ENCODE data around the gene C16orf82. TPM values are rescaled to one million over a fixed set of nuclear protein-coding genes. Genes with fewer than 3 reads are reported as not detected.

C16orf82 gene
- total RNA-seq, 1 experiment from 2014 or later: not detected

GRCh38 chr16:27033281-27033979 lies 33.3 kb upstream of the C16orf82 start:
- no peak overlapping the region for H3K27ac Mint-ChIP-seq
- no peak for ATAC-seq
- TF ChIP-seq NFATC4 (CRISPR knock-in tag; IDR thresholded peaks at IDR 0.05) (no peak), RELA (CRISPR knock-in tag; IDR thresholded peaks at IDR 0.05; ENCODE audit: borderline replicate concordance) (no peak), ZNF219 (CRISPR knock-in tag; IDR thresholded peaks at IDR 0.05; ENCODE audit: borderline replicate concordance) (no peak)
- H3K9me3 Mint-ChIP-seq: peaks cover 15% of the 10 kb centered on the region
- ChIA-PET POLR2A (no interaction called here), CTCF (interaction anchor here (1.4 kb wide), 1 partner anchor 77 kb away, joined by 5 read pairs; no protein-coding TSS in a partner anchor)
- H3K4me3 Mint-ChIP-seq: no peak overlapping the region
- H3K27me3 Mint-ChIP-seq (ENCODE audit: low read depth): no peaks in the 10 kb centered on the region; the same call in 1 of the 2 replicates
- 0 out of 2 replicates have a peak, but pooled peaks cover 2% of the 10 kb centered on the region for H3K4me1 Mint-ChIP-seq
- DNase-seq (ENCODE audit: low spot score): no peak
- H3K36me3 Mint-ChIP-seq: no peaks in the 10 kb centered on the region

- ChIA-PET POLR2A (no interaction called here), CTCF (interaction anchor here (0.9 kb wide), 1 partner anchor 70 kb away, joined by 8 read pairs; no protein-coding TSS in a partner anchor)
- H3K36me3 Mint-ChIP-seq: no peaks in the 10 kb centered on the region
- H3K4me3 Mint-ChIP-seq: no peak overlapping the region
- H3K9me3 Mint-ChIP-seq: peaks cover 14% of the 10 kb centered on the region
- H3K27ac Mint-ChIP-seq: no peak overlapping the region
- no peaks in the 10 kb centered on the region; the same call in 1 of the 2 replicates for H3K27me3 Mint-ChIP-seq (ENCODE audit: low read depth)
- H3K4me1 Mint-ChIP-seq: no peaks in the 10 kb centered on the region
- no peak for TF ChIP-seq NR1H2 (CRISPR knock-in tag; IDR thresholded peaks at IDR 0.05)
- TF ChIP-seq CTCF (IDR thresholded peaks at IDR 0.05): no peak
- TF ChIP-seq CREM (CRISPR knock-in tag; IDR thresholded peaks at IDR 0.05): no peak
- no peak for TF ChIP-seq ESRRA (CRISPR knock-in tag; IDR thresholded peaks at IDR 0.05; ENCODE audit: borderline replicate concordance)
- TF ChIP-seq CDX4 (CRISPR knock-in tag; IDR thresholded peaks at IDR 0.05; ENCODE audit: borderline replicate concordance): no peak
- no peak for TF ChIP-seq ATF2 (CRISPR knock-in tag; IDR thresholded peaks at IDR 0.05; ENCODE audit: borderline replicate concordance, low read depth)
- TF ChIP-seq MXD4 (CRISPR knock-in tag; IDR thresholded peaks at IDR 0.05; ENCODE audit: borderline replicate concordance): no peak
- no peak for TF ChIP-seq NFYB (CRISPR knock-in tag; conservative IDR thresholded peaks at IDR 0.05; ENCODE audit: low read depth)
- TF ChIP-seq GRHL2 (CRISPR knock-in tag; IDR thresholded peaks at IDR 0.05; ENCODE audit: insufficient replicate concordance, severe bottlenecking): no peak
- no peak for TF ChIP-seq MLX (CRISPR knock-in tag; IDR thresholded peaks at IDR 0.05)
- no peak for TF ChIP-seq MAX (CRISPR knock-in tag; IDR thresholded peaks at IDR 0.05)
- TF ChIP-seq NR3C1 (CRISPR knock-in tag; conservative IDR thresholded peaks at IDR 0.05; ENCODE audit: low read depth): no peak
- no peak for TF ChIP-seq ZNF423 (CRISPR knock-in tag; IDR thresholded peaks at IDR 0.05)
- no peak for TF ChIP-seq MYBL2 (CRISPR knock-in tag; IDR thresholded peaks at IDR 0.05)
- no peak for TF ChIP-seq ATF1 (CRISPR knock-in tag; IDR thresholded peaks at IDR 0.05)
- TF ChIP-seq ZNF263 (CRISPR knock-in tag; IDR thresholded peaks at IDR 0.05; ENCODE audit: low read depth): no peak
- ATAC-seq: no peak
- DNase-seq (ENCODE audit: low spot score): no peak
These were observed 26.0 kb upstream of the C16orf82 start for GRCh38 chr16:27040732-27041131.

Data from WTC11 (cell line).